HG02938 (cell line): ENCODE results near the gene VIPR2.

Experiments
- ATAC-seq: cut with Tn5 transposase; IDR thresholded peaks from one replicate; pipeline ENCODE4 v1.9.1; 2021; ENCODE audit warnings: mild to moderate bottlenecking, moderate library complexity; ENCODE audit not compliant: unreplicated experiment

The VIPR2 gene

GRCh38 chr7:159121476-159121875, 23.2 kb downstream of the VIPR2 start:
- no peak for ATAC-seq

DNA sequence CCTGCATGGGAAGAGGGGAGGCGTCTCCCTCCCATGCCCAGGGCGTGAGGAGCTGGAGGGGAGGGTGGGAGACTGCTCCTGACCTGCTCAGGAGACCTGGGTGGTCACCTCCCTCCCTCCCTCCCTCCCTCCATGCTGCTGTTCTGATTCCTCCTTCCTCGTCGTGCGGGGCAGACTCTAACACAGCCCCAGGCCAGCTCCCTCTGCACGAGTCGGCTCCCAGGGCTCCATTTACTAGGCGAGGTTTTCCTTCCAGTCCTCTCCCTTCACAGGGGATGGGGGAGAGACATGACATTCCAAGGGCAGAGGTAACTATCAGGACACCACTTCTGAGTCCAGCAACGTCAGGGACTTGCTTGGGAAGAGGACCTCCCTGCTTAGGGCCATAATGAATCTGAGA, 23.6 kb downstream of the VIPR2 start:
- ATAC-seq: no peak

DNA sequence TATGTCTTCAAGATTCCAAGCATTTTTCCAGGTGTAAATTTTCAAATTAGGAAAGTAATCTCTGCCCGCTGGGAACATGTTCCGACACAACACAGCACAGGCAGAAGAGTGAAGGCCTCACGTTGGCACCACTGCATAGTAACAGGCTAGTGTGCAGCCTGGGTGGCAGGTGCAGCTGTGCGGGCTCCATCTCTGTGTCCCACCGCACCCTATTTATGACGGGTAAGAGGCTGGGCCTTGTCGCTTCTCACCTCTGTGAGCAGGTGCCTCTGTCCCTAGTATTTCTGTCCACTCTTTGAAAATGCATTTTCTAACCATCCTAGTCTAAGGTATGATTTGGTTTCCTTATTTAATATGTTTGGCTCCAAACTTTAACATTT, 24.1 kb downstream of the VIPR2 start:
- ATAC-seq: no peak

GRCh38 chr7:159119851-159120539, 24.7 kb downstream of the VIPR2 start:
- ATAC-seq: no peak

DNA sequence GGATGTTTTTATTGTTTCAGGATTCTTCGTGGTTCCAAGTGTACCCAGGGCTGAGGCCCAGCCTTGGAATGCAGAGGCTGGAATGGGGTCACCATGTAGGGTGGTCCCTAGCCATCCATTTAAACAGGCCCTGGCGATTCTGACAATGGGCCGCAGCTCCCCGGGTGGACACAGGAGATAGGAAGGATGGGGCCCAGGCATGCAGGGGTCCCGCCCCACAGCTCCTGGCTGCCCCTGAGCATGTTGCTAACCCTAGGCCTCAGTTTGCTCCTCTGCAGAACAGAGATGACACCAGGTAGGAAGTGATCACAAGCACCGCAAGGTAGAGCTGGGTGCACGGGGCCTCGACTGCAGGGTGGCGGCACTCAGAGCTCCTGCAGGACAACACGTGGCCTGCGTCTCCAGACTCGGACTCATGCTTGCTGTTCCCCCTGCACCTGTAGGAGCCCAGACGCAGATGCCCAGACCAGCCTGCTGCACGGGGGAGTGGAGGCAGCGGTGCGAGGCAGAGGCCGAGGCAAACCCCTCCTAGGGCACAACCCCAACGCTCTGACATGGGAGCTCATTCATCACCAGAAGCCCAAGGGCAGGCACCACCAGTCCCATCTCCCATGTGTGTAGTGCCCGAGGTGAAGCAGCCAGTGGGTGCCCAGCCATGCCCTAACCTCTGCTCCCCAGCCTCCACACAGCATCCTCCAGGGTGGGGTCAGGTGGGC, 25.5 kb downstream of the VIPR2 start:
- ATAC-seq: no peak

GRCh38 chr7:159118623-159119022, 26.0 kb downstream of the VIPR2 start:
- ATAC-seq: no peak

- ATAC-seq: no peak
Measured at GRCh38 chr7:159118197-159118595, 26.5 kb downstream of the VIPR2 start.

GRCh38 chr7:159117366-159118196, 27.1 kb downstream of the VIPR2 start:
- no peak for ATAC-seq

- ATAC-seq: no peak
Measured at GRCh38 chr7:159116581-159117339, 27.9 kb downstream of the VIPR2 start.

GRCh38 chr7:159115601-159116501, 28.8 kb downstream of the VIPR2 start:
- ATAC-seq: no peak

GRCh38 chr7:159114981-159115380, 29.7 kb downstream of the VIPR2 start:
- ATAC-seq: no peak

DNA sequence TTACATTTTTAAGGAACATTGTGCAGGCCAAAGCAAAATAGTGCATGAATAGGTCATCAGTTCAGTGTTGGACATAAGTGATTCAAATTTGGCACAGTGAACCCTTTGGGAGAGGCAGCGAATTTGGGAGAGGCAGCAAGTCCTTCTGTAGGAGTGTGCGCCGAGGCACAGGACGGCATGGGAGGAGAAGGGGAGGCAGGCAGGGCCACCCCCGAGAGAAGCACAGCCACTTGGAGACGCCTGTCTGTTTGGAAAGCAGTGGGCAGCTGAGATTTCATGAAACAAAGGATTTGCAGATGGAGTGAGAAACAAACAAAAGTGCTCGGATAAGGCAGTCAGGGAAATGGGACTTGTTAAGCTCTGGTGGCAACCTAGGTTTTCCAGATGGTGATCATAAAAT, 30.6 kb downstream of the VIPR2 start:
- no peak for ATAC-seq

- ATAC-seq: no peak
Measured at GRCh38 chr7:159113056-159113455, 31.6 kb downstream of the VIPR2 start.

DNA sequence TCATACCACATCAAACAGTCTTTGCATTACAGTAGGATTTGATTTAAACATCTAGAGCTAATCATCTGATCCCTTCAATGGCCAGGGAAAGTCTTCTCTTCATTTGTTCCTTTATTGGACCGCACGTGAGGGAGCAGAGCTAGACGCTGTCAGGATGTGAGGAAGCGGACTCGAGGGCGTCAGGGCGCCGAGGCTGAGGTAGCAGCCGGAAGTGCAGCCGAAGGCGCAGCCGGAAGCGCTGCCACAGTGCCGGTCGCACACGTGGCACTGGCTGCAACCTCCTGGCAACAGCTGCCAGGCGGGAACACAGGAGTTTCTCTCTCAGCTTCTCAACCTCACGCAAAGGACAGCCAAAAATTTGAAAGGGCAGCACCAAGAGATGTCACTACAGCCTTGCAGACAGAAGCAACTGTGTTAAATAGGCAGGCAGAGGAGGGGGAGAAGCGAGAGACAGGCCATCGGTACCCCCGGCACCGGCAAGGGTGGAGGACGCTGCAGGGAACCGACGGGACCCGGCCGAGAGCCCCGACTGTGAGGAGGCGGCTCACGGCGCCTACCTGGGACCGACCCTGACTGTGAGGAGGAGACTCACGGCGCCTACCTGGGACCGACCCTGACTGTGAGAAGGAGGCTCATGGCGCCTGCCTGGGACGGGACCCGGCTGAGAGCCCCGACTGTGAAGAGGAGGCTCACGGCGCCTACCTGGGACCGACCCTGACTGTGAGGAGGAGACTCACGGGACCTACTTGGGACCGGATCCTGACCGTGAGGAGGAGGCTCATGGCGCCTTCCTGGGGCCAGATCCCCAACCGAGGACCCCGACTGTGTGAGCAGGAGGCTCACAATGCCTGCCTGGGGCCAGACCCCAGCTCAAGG, 32.3 kb downstream of the VIPR2 start:
- no peak for ATAC-seq

- no peak for ATAC-seq
Measured at GRCh38 chr7:159109653-159110035, 35.0 kb downstream of the VIPR2 start.

- no peak for ATAC-seq
Measured at GRCh38 chr7:159108941-159109652, 35.6 kb downstream of the VIPR2 start.

- no peak for ATAC-seq
Measured at GRCh38 chr7:159108491-159108890, 36.2 kb downstream of the VIPR2 start.

DNA sequence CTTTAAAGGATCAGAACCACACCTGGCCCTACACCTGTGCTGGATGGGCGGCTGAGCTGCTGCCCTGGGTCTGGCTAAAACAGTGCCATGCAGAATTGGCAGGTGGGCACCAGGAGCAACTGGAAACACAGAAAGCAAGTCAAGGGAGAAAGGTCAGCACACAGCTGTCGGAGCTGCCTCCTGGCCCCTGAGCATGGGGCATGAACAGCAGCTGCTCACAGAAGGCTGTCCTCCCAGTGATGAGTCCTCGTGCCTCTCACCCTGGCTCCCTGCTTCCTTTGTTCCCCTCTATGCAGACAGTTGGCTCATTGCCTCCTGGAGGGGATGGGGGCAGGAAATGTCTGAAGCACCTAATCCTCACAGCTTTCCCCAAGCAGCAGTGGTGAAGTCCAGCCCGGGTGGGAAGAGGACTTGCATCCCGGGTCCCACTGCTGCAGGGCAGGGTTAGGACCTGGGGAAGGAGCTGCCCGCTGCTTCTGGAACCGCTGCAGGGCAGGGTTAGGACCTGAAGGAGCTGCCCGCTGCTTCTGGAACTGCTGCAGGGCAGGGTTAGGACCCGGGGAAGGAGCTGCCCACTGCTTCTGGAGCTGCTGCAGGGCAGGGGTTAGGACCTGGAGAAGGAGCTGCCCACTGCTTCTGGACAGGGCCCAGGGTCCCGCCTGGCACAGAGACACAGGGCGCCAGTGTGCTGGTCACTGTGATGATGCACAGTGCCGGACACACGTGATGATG, 37.3 kb downstream of the VIPR2 start:
- ATAC-seq: no peak
